Left ventricle myocardium inferior (tissue), 1 donor: ENCODE data around the gene PTH2. TPM values are rescaled to one million over a fixed set of nuclear protein-coding genes. Genes with fewer than 3 reads are reported as not detected.
"Not testable (repeated sequence)": the region's sequence is repeated elsewhere in the genome, so short reads cannot be mapped to it uniquely, and the experiment has no call there.

Experiments used
- DNase-seq: peaks from one replicate; pipeline ENCODE4 v3.0.0-alpha.2; 2020
- H3K27ac ChIP-seq: fragments of 200-600 bp; replicated peaks from 2 replicates; pipeline ENCODE4 v1.8.0; 2021
- H3K27me3 ChIP-seq: fragments of 200-600 bp; 2 replicates; pipeline ENCODE4 v1.8.0; 2021; ENCODE audit warnings: low read depth
- H3K36me3 ChIP-seq: fragments of 200-600 bp; 2 replicates; pipeline ENCODE4 v1.8.0; 2021
- H3K4me1 ChIP-seq: fragments of 200-600 bp; 2 replicates; pipeline ENCODE4 v1.8.0; 2021
- H3K4me3 ChIP-seq: fragments of 200-600 bp; 2 replicates; pipeline ENCODE4 v1.8.0; 2021; ENCODE audit warnings: mild to moderate bottlenecking, moderate library complexity
- H3K9me3 ChIP-seq: fragments of 200-600 bp; replicated peaks from 2 replicates; pipeline ENCODE4 v1.8.0; 2021
- CTCF ChIP-seq: fragments of 200-600 bp; IDR thresholded peaks from 2 replicates; pipeline ENCODE4 v1.8.0; 2021; ENCODE audit warnings: antibody characterized with exemption, mild to moderate bottlenecking, borderline replicate concordance
- intact Hi-C: fragments of 100-400 bp; cut with micrococcal nuclease; formaldehyde crosslinking; loops from one replicate; pipeline ENCODE4 v1.11.0; 2022
- total RNA-seq: library from RNA; stranded (reverse); fragmentation: NEBNext Ultra II Directional; extraction: Animal tissue kit (Norgen Biotek cat#: 25700); gene quantifications from one replicate; pipeline ENCODE4 v1.2.1, GENCODE V29; 2021
- donor health status: DM: no; HTN: yes; CAD: no; lungs with severe emphysema.

The PTH2 gene
- total RNA-seq, 1 donor from 2014 or later: not detected

DNA sequence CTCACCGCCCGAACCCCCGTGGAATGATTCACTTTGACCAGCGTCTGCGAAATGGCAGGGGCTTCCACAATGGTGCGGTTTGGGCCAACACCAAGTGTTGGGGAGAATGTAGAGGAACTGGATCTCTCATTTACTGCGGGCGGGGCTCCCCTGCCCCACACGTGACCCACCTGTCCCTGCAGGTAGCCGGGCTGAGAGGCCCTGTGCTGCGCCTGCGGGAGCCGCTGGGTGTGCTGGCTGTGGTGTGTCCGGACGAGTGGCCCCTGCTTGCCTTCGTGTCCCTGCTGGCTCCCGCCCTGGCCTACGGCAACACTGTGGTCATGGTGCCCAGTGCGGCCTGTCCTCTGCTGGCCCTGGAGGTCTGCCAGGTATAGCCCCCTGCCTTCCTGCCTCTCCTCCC is 45.0 kb upstream of the PTH2 start:
- Histone ChIP-seq H3K4me1 (peaks cover 26% of the 10 kb centered on the region), H3K4me3 (no peak overlapping the region), H3K9me3 (no peaks in the 10 kb centered on the region), H3K27ac (peak overlapping the region; percentile 88), H3K27me3 (no peaks in the 10 kb centered on the region), H3K36me3 (peaks cover 22% of the 10 kb centered on the region)
- TF ChIP-seq CTCF: no peak
- no peak for DNase-seq
- intact Hi-C loops: no loop called here

GRCh38 chr19:49465371-49465770 is 42.1 kb upstream of the PTH2 start:
- H3K9me3 ChIP-seq: no peaks in the 10 kb centered on the region
- H3K36me3 ChIP-seq: peaks cover 26% of the 10 kb centered on the region
- no peak overlapping the region for H3K27ac ChIP-seq
- no peaks in the 10 kb centered on the region for H3K27me3 ChIP-seq
- no peak for DNase-seq
- intact Hi-C loops: no loop called here
- H3K4me3 ChIP-seq: no peak overlapping the region
- H3K4me1 ChIP-seq: peaks cover 21% of the 10 kb centered on the region
- TF ChIP-seq CTCF: no peak

GRCh38 chr19:49463960-49464740 is 40.9 kb upstream of the PTH2 start:
- intact Hi-C loops: no loop called here
- no peaks in the 10 kb centered on the region for H3K27me3 ChIP-seq
- no peaks in the 10 kb centered on the region for H3K9me3 ChIP-seq
- H3K27ac ChIP-seq: no peak overlapping the region
- no peak overlapping the region for H3K4me3 ChIP-seq
- no peak for TF ChIP-seq CTCF
- peaks cover 9% of the 10 kb centered on the region for H3K4me1 ChIP-seq
- no peak for DNase-seq
- H3K36me3 ChIP-seq: peaks cover 39% of the 10 kb centered on the region

GRCh38 chr19:49462492-49462891 is 39.3 kb upstream of the PTH2 start:
- no peak for DNase-seq
- H3K4me3 ChIP-seq: no peak overlapping the region
- intact Hi-C loops: no loop called here
- H3K4me1 ChIP-seq: peaks cover 8% of the 10 kb centered on the region
- H3K27ac ChIP-seq: no peak overlapping the region
- H3K36me3 ChIP-seq: peaks cover 40% of the 10 kb centered on the region
- TF ChIP-seq CTCF: no peak
- no peaks in the 10 kb centered on the region for H3K9me3 ChIP-seq
- no peaks in the 10 kb centered on the region for H3K27me3 ChIP-seq

- DNase-seq: no peak
- H3K36me3 ChIP-seq: peaks cover 37% of the 10 kb centered on the region
- no peak for TF ChIP-seq CTCF
- intact Hi-C loops: no loop called here
- no peak overlapping the region for H3K27ac ChIP-seq
- H3K27me3 ChIP-seq: no peaks in the 10 kb centered on the region
- no peak overlapping the region for H3K4me3 ChIP-seq
- H3K9me3 ChIP-seq: no peaks in the 10 kb centered on the region
- H3K4me1 ChIP-seq: peaks cover 16% of the 10 kb centered on the region
Observed at GRCh38 chr19:49461656-49462055, 38.4 kb upstream of the PTH2 start.

DNA sequence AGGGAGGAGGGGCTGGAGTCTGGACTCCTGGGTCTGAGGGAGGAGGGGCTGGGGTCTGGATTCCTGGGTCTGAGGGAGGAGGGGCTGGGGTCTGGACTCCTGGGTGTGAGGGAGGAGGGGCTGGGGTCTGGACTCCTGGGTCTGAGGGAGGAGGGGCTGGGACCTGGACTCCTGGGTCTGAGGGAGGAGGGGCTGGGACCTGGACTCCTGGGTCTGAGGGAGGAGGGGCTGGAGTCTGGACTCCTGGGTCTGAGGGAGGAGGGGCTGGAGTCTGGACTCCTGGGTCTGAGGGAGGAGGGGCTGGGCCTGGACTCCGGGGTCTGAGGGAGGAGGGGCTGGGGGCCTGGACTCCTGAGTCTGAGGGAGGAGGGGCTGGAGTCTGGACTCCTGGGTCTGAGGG is 37.9 kb upstream of the PTH2 start:
- H3K27ac ChIP-seq, H3K4me3 ChIP-seq, intact Hi-C loops, H3K9me3 ChIP-seq, H3K27me3 ChIP-seq, DNase-seq: not testable (repeated sequence)
- H3K36me3 ChIP-seq: peaks cover 33% of the 10 kb centered on the region
- peaks cover 21% of the 10 kb centered on the region for H3K4me1 ChIP-seq
